ENCODE measurements around the gene EIF2B5. TPM values are rescaled to one million over a fixed set of nuclear protein-coding genes. Genes with fewer than 3 reads are reported as not detected.

Gene EIF2B5
- total and polyA plus RNA-seq, 9 of the 15 experiments (the other 6 are each of a cell fraction or from before 2014, with no cell fraction given) = 19.1 to 92.4 (median 74.0) TPM

DNA sequence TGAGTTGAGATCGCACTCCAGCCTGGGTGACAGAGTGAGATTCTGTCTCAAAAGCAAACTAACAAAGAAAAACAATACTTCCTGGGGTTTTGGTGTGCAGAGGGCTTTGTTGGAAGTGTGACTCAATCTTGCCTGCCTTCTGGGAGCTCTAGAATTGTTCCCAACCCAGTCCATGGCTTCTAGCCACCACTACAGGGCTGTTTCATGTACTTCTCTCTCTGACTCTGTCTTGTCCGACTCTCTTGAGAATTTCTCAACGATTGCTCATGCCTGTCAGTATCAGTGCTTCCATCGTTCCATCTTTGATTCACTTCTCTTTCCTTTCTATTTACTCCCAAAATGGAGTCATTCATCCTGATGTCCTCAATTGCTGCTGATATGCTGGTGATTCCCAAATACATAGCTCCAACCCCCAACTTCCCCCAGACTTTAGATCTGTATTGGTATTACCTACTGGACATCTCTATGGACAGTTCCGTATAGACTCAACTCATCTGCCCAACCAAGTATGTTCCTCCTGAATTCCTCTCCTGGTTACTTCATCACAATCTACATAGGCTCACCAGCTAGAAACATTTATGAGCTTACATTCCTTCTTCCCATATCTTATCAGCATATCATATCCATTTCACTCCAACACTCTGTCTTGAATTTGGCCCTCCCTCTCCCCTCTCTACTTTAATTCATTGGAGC lies 37.7 kb downstream of the EIF2B5 start:
- FAIRE-seq (no peak), DNase-seq (ENCODE audit: extremely low read depth in 1 of 4, low spot score in 3 of 4) (no peak), ATAC-seq (no peak)
- in situ Hi-C loops (cut with MboI) = no loop called here
- Histone ChIP-seq H3K9me3 (replicated peaks; ENCODE audit: control insufficient read depth, insufficient read depth, low read depth, low read length) (no peaks in the 10 kb centered on the region), H3K4me2 (ENCODE audit: insufficient read depth, low read length) (no peak overlapping the region), H3K79me2 (ENCODE audit: control insufficient read depth, insufficient read depth, low read length) (peaks cover 34% of the 10 kb centered on the region), H3K36me3 (ENCODE audit: control insufficient read depth, insufficient read depth, low read length) (peaks cover 68% of the 10 kb centered on the region), H3K4me1 (replicated peaks in 1 of 2; ENCODE audit: control insufficient read depth in 2 of 2, insufficient read depth in 2 of 2, low read length in 2 of 2) (peaks cover 41 to 45% of the 10 kb centered on the region in 2 experiments; a peak in 4 of 5 replicates), H3K27ac (ENCODE audit: extremely low read depth, low read depth, low read length) (no peak overlapping the region), H4K20me1 (replicated peaks; ENCODE audit: control insufficient read depth, insufficient read depth, low read length) (peaks cover 8% of the 10 kb centered on the region; the same call in 1 of the 2 replicates), H3K9me1 (ENCODE audit: control insufficient read depth, insufficient read depth, low read length) (no peaks in the 10 kb centered on the region), H2AFZ (ENCODE audit: low read depth, low read length) (no peak overlapping the region), H3K27me3 (ENCODE audit: control insufficient read depth in 2 of 2, insufficient read depth in 2 of 2, low read length in 2 of 2) (no peaks in the 10 kb centered on the region), H3K4me3 (no peak overlapping the region), H3K9ac (ENCODE audit: insufficient read depth in 1 of 2, low read depth in 2 of 2, low read length in 2 of 2) (no peak overlapping the region)
- TF ChIP-seq BRCA1 (IDR thresholded peaks at IDR 0.05) = no peak
- TF ChIP-seq BRCA1 (CRISPR knock-in tag; IDR thresholded peaks at IDR 0.05) = no peak
- no peak for TF ChIP-seq ZNF311 (CRISPR knock-in tag; IDR thresholded peaks at IDR 0.05)
- TF ChIP-seq MTF1 (CRISPR knock-in tag; IDR thresholded peaks at IDR 0.05; ENCODE audit: borderline replicate concordance) = no peak
- TF ChIP-seq MTA1 (IDR thresholded peaks at IDR 0.05; ENCODE audit: borderline replicate concordance) = no peak
- TF ChIP-seq GTF2F1 (IDR thresholded peaks at IDR 0.05; ENCODE audit: low read depth, low read length) = no peak
- no peak for TF ChIP-seq CHD4 (IDR thresholded peaks at IDR 0.05; ENCODE audit: insufficient read depth, insufficient replicate concordance, low read depth, low read length, poor library complexity, severe bottlenecking)
- TF ChIP-seq MCM3 (IDR thresholded peaks at IDR 0.05) = no peak
- WGBS (ENCODE audit: insufficient coverage, low coverage, missing lambda C conversion rate) = 78% methylated on average over 5 of the region's 5 CpGs
- POLR2A ChIA-PET = interaction anchor here (0.7 to 3.6 kb wide), 7 partner anchors 9 to 54 kb away, joined by 3 to 27 read pairs (median 5); partner anchors contain the start of gene DVL3
- intact Hi-C loops (cut with micrococcal nuclease) = loop anchor here (5.0 kb wide), 2 partner anchors 36 to 124 kb away; partner anchors contain the start of genes EIF2B5 and PSMD2
- no TSS peak for BruUV-seq (replicated peaks)
- CTCF ChIA-PET (ENCODE audit: low intra/inter-chr PET ratio) = no interaction called here
